Measurements from ENCODE around the gene ABCB9.

GRCh38 chr12:122909442-122910288, 56.6 kb downstream of the ABCB9 start:
- TF ChIP-seq POLR2A (IDR thresholded peaks at IDR 0.05) (no peak), POLR2AphosphoS5 (IDR thresholded peaks at IDR 0.05) (no peak)
- TF ChIP-seq, protein P1, sequence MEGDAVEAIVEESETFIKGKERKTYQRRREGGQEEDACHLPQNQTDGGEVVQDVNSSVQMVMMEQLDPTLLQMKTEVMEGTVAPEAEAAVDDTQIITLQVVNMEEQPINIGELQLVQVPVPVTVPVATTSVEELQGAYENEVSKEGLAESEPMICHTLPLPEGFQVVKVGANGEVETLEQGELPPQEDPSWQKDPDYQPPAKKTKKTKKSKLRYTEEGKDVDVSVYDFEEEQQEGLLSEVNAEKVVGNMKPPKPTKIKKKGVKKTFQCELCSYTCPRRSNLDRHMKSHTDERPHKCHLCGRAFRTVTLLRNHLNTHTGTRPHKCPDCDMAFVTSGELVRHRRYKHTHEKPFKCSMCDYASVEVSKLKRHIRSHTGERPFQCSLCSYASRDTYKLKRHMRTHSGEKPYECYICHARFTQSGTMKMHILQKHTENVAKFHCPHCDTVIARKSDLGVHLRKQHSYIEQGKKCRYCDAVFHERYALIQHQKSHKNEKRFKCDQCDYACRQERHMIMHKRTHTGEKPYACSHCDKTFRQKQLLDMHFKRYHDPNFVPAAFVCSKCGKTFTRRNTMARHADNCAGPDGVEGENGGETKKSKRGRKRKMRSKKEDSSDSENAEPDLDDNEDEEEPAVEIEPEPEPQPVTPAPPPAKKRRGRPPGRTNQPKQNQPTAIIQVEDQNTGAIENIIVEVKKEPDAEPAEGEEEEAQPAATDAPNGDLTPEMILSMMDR (IDR thresholded peaks at IDR 0.05) = no peak

Measured in upper lobe of left lung (tissue), 4 donors.